HG02571 (cell line): ENCODE data around the gene CHD3.
A peak's percentile ranks its signal among the peaks of the same experiment; 100 is the strongest.

Source experiments
- ATAC-seq: cut with Tn5 transposase; IDR thresholded peaks from one replicate; pipeline ENCODE4 v1.9.1; 2021; ENCODE audit warnings: mild to moderate bottlenecking, moderate library complexity; ENCODE audit not compliant: unreplicated experiment

CHD3 gene

DNA sequence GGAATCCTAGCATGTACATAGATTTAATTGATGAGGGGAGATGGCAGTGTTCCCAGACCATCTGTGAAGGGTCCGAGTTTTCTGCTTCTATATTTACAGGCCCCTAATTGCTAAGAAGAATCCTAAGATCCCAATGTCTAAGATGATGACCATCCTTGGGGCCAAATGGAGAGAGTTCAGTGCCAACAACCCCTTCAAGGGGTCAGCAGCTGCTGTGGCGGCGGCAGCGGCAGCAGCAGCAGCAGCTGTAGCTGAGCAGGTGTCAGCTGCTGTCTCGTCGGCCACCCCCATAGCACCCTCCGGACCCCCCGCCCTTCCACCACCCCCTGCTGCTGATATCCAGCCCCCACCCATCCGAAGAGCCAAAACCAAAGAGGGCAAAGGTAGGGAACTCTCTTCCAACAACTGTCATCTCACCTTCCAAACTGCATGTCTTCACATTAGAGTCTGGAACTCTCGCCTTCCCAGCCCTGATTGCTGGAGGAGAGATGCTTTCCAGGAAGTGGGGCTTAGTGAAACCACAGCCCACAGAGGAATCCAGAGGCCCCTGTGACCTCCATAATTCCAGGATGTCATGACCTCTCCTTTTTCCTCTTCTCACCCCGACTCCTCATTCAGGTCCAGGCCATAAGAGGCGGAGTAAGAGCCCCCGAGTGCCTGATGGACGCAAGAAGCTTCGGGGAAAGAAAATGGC, 4.7 kb downstream of the CHD3 start:
- ATAC-seq, result no peak

DNA sequence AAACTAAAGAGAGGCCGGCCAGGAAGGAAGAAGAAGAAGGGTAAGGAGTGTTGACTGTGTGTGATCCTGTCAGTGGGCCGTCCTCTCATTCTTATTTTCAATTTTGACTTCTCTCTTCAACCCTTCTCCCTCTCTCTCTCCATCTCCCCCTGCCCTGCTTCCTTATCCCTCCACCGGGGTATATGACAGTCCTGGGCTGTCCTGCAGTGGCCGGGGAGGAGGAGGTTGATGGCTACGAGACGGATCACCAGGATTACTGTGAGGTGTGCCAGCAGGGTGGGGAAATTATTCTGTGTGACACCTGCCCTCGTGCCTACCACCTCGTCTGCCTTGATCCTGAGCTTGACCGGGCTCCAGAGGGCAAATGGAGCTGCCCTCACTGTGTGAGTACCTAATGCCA, 5.6 kb downstream of the CHD3 start:
- ATAC-seq, result no peak

DNA sequence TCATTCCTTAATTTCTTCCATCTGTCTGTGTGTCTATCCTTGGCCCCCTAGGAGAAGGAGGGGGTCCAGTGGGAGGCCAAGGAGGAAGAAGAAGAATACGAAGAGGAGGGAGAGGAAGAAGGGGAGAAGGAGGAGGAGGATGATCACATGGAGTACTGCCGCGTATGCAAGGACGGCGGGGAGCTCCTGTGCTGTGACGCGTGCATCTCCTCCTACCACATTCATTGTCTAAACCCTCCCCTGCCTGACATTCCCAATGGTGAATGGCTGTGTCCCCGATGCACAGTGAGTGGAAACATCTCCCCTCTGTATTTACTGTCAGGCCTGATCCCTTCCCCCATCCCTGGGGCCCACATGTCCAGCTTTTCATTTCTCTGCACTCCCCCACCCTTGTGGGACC, 6.3 kb downstream of the CHD3 start:
- ATAC-seq, result no peak

DNA sequence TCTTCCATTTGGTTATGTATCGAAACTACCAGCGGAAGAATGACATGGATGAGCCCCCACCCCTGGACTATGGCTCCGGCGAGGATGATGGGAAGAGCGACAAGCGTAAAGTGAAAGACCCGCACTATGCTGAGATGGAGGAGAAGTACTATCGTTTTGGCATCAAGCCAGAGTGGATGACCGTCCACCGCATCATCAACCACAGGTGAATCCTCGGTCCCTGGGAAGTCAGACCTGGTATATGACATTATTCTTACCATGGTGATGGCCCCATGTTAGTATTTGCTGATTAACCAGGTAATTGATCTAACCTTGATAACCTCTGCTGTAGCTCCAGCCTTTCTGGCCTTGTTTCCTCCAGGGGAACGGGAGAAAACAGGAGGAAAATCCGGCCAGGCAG, 8.5 kb downstream of the CHD3 start:
- no peak for ATAC-seq

DNA sequence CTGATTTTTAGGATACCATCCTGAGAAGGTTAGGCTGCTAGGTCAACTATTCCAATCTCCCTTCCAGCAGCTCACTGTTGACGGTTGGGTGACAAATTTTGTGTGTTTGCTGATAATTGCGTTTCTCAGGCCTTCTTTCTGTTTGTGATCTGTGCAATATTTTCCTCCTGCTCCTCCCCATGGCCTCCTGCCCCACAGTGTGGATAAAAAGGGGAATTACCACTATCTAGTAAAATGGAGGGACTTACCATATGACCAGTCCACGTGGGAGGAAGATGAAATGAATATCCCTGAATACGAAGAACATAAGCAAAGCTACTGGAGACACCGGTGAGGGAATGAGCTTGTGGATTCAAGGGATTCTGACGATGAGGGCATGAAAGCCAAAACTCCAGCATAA, 9.2 kb downstream of the CHD3 start:
- no peak for ATAC-seq

DNA sequence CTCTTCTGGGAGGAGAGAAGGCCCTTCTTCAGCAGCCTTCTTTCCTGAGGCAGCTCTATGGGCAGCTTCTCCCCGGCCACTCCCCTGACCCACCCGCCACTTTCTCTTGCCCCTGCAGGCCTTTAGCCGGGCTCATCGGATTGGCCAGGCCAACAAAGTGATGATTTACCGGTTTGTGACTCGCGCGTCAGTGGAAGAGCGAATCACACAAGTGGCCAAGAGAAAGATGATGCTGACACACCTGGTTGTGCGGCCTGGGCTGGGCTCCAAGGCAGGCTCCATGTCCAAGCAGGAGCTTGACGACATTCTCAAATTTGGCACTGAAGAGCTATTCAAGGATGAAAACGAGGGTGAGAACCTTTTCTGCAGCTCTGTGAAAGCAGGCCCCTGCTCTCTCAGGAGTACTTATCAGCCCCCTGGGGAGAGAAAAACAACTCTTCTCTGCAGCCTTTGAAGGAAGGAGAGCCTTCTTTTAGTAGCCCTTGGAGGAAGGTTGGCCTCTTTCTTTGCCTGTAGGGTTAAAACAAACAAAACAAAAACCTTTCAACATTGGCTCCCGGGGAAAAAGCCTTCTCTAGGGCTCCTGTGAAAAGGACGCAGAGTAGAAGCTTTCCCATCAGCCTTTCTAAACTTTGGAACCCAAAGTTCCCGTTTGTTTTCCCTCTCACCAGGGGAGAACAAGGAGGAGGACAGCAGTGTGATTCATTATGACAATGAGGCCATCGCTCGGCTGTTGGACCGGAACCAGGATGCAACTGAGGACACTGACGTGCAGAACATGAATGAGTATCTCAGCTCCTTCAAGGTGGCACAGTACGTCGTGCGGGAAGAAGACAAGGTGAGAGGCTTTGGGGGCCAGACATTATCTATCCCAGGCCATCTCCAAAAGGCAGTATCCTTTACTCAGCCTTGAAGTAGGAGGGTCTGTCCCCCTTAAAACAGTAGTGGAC, 14.8 kb downstream of the CHD3 start:
- ATAC-seq, result no peak

DNA sequence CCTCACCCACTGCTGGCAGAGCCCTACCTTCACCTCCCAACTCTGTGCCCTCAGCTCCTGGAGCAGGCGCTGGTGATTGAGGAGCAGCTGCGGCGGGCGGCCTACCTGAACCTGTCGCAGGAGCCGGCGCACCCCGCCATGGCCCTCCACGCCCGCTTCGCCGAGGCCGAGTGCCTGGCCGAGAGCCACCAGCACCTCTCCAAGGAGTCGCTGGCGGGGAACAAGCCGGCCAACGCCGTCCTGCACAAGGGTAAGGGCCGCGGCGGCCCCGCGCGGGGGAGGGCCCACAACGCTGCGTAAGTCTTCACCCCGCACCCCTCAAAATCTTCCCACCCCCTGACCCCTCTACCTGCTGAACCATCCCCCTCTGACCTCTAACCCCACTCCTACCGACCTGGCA, 20.5 kb downstream of the CHD3 start:
- ATAC-seq, result no peak

DNA sequence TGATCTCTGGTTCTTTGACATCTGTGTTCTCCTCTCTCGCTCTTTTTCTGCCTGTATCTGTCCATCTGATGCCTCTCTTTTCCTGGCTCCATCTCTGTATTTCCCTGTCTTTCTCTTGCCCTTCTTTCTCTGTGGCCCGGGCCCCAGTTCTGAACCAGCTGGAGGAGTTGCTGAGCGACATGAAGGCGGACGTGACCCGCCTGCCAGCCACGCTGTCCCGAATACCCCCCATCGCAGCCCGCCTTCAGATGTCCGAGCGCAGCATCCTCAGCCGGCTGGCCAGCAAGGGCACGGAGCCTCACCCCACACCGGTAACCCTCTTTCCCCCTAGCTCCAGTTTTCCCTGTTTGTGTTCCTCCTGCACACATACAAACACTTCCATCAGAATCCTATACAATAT, 21.7 kb downstream of the CHD3 start:
- ATAC-seq, result no peak

DNA sequence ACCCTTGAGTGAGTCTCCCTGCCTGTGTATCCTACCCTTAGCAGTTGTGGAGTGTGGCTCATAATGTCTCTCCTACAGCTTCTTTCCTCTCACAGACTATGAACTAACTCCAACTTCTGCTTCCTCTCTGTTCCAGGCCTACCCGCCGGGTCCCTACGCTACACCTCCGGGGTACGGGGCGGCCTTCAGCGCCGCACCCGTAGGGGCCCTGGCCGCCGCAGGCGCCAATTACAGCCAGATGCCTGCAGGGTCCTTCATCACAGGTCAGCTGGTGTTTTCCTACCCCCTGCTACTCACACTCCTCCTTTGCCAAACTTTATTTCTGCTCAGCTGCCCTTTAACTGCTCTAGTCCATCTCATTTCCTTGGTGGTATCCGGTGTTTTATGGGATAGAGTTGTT, 22.1 kb downstream of the CHD3 start:
- no peak for ATAC-seq

DNA sequence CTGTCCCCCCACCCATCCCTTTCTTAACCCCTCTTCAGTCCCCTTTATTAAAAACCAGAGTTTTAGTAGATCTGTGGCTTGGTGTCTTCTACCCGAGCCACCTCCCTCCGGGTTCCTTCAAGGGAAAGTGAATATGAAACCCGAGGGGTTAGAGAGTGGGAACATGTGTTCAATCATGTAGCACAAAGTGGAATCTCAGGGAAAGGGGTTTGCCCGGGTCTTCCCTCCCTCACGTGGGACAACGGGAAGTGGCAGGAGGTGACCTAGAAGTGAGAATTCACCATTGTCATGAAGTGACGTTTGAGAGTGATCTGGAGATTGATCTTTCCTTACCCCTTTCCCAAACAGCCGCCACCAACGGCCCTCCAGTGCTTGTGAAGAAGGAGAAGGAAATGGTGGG, 22.5 kb downstream of the CHD3 start:
- no peak for ATAC-seq

DNA sequence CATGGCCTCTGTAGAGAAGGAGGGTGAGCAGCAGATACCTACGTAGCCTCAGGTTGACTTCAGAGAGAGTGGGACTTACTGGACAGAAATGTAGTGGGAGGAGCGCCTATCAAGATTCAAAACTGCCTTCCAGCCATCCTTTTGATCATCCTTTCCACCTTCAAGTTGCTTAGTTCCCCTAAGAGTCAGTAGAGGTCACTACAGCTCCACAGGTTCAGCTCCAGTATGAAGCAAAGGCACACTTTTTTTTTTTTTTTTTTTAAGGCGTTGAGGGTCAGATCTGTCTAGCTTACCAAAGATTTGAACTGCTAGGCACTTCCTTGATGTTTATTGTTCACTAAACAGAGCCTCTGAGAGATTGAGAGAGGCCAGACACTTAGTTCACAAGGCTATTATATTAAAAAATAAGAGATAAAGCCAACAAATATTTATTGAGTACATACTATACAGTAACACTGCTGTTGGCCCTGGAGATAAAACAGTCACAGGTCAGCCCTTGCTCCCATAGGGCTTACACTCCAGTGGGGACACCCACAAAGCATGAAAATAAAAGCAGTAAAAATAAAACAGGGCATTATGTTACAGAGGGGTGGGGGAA, 24.4 kb downstream of the CHD3 start:
- no peak for ATAC-seq

DNA sequence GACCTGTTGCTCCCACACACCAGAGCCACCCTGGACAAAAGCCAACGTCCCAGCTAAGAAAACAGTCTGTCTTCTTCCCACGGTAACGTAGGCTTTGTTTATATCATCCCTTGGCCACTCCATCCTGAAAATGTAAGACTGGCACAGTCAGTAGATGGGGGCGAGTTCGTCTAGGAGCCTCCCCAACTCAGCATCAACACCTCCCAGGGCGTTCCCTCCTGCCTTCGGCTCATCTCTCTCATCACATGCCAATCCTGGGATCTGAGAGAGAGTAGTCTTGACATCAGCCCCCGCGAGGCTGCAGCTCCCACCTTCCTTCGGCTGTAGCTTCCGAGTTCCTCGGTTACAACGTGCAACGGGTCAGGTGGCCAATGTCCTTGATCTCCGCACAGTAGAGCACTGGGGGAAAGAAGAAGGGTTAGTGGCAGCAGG, 26.6 kb downstream of the CHD3 start:
- ATAC-seq, result no peak

DNA sequence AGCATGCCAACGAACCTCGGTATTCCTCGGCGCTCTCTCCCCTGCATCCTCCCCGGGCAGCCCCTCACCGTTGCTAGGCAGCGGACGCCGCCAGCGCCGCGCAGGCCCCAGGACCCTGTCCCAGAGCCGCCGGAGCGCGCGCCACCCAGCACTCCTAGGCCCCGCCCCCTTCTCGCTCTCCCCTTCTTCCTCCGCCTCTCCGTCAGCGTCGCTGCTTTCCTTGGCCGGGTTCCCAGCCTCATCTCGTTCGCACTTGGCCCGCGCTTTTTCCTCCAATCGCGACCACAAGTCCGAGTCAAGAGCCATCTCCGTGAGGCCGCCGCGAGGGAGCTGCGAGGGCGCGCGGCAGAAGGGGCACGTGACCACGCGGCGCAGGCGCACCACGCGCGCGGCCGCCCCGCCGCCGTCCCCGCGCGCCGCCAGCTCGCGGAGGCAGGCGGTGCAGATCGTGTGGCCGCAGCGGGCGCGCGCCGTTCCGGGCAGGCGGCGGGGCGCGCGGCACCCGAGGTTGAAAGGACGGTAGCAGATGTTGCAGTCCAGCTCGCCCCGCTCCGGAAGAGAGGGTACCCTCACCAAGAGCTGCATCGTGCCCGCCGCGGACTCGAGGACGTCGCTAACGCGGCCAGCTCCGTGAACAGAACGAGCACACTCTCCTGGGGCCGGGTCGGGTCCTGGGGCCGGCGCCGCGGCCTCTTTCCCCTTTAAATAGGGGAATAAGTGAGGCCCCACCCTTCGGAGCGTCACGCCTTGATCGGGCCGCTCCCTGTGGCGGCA, 27.2 kb downstream of the CHD3 start, which contains the start of gene RNF227:
Gene RNF227, minus strand, starts transcription at position 679 of the 774 bp plus-strand sequence. Its CDS starts 94 bp downstream, at position 585.
- ATAC-seq, result peak; percentile 68

DNA sequence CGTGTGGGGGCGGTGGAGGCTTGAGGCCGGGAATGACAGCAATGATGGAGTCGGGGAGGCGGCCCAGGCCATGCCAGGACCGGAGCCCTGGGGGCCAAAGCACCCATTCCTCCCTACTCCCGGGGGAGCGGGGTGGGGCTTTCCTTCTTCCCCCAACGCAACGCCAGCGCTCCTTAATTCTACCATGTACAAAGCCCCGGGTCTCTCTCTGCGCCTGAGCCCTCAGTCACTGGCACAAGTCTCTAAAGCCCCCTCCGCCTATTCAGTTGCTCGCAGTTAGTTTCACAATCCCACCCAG, 27.7 kb downstream of the CHD3 start:
- ATAC-seq, result no peak

DNA sequence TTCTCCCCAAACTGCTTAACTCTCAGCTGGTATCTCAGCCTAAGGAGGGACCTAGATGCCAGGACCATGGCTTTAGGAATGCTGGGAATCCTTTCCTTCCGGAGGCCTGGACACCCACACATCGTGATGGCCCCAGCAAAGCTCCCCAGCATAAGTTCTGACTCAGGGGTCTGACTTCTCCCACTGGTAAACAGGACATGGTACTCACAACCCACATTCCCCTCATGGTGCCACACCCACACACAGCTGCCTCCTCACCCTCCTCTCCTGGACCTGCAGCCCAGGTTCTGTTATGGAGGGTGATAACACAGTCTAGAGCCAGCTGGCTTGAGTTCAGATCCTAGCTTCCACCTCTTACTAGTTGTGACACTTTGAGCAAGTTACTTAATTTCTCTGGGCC, 28.2 kb downstream of the CHD3 start:
- ATAC-seq, result no peak

DNA sequence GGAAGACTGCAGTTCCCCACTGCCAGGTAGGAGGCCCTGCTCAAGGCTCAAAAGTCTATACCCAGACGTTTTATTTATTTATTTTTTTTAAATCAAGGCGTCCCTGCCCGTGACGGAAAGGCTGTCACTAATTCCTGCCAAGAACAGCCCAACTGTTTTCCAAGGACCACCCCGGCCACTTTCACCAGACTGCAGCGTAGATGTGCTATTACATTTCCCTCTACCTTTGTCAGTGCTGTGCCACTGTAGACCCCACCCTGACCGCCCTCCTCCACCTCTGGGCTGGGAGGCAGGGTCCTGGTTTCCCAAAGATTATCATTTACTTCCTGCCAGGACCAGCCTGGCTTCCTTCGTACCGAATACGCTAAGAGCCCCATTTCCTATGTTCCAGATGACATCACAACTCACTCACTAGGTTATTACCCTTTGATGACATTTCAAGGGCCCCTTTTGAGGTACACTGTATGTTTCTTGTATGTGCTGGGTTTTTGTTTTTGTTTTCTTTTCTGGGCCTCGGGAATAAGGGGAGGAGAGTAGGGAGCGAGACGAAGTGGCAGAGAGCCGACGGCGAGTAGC, 33.8 kb downstream of the CHD3 start:
- no peak for ATAC-seq

DNA sequence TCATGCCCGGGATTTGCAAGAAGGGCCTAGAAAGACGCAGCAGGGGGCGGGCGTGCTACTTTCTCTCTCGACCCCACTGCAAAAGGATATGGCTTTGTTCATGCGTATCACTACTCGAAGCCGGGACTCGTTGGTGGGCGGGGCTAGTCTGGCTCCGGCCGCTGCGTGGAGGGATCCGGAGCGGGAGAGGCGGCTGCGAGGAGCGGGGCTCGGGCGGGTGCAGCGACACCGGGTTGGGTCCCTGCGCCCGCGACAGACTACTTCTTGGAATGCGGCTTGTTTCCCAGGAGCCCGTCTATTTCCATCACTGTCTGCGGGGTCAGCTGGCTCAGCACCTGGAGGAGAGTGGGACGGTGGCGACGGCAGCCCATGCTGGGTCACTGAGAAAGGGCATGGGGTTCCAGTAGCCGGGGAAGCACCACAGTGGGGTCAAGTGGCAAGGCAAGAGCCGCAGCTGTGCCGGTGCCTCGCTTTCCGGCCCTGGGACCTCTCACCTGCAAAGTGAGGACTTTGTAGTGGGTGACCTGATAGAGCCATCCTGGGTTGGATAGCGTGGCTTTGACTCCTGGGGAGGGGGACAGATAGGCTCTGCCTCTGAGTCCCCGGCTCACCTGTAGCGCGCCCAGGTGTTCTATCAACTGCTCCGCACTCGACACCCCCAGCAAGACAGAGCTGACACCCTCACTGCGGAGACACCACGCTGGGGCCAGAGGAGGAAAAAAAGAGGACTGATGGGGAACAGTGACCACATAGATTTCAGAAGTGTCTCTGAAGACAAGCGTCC, 34.4 kb downstream of the CHD3 start:
- no peak for ATAC-seq

DNA sequence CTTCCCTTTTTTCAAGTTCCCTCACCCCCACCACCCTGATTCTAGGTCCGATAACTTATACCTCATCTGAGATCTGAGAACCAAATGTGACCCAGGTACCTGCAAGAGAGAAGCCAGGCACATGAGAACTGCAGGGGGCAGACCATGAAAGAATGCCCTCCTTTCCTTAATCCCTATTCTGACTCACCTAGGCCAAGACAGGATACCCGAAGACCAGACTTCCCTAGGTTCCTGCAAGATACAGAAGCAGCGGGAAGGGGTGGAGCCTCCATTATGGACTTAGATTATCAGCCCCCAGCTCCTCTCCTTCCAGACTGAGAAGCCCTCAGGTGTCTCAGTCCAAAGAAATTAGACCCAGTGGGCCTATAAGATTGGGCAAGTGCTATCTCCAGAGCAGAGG, 39.0 kb downstream of the CHD3 start:
- no peak for ATAC-seq

DNA sequence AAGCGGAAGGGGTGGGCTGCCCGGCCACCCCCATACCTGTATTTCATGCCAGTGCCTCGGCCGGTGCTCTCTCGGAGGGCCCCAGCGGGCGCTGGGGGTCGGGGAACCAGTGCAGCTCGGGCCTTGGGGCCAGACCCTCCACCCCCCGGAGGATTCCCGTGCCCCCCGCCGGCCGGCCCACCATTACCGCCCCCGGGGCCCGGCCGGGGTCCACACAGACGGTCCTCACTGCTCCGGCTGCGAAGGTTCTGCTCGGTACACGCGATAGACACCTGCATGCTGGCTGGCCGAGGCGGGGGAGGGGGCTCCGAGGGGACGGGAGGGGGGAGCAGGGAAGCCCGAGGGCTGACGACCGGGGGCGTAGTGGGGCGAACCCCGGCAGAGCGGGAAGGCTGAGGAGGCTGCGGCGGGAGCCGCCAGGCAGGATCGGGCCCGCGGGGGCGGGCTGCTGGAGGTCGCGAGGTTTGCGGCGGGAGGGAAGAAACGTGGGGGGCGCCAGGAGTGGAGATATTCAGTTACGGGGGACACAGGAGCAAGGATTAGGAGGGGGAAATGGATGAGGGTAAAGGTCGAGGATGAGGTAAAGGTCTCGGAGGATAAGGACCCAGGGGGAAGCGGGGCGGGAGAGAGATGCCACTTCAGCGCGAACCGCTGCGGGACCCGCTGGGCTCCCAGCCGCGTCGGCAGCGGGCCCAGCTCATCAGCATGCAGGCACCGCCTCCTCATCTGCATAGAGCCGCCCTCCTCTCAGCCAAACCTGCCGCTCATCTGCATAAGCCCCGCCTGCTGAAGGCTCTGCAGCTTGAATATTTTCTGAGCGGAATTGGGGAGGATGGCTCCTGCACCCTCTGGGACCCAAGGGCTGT, 40.8 kb downstream of the CHD3 start, which contains the start of gene KCNAB3:
Gene KCNAB3, minus strand, starts transcription at position 699 of the 866 bp plus-strand sequence. Its CDS starts 421 bp downstream, at position 278.
- ATAC-seq, result no peak
